SK-N-SH (cell line): ENCODE data around the gene NEDD8. TPM values are rescaled to one million over a fixed set of nuclear protein-coding genes. Genes with fewer than 3 reads are reported as not detected.

ENCODE experiments used
- CTCF ChIA-PET: fragments of 300-600, 350-600 bp; formaldehyde crosslinking; extraction: SDS; loops from one replicate; lab custom pipeline; 2021; lab: Yijun Ruan, JAX
- POLR2A ChIA-PET: fragments of 350-600 bp; sonication (Branson Sonifier 250); formaldehyde crosslinking; extraction: SDS; loops from one replicate; lab custom pipeline; 2020; ENCODE audit warnings: antibody characterized with exemption, inconsistent platforms; lab: Yijun Ruan, JAX
- DNase-seq: peaks from one replicate; pipeline ENCODE4 v3.0.0; 2012
- H2AFZ ChIP-seq: fragments of 200-600 bp; sonication (generic); 2 replicates; pipeline ENCODE4 v1.8.1; 2016; ENCODE audit warnings: antibody characterized with exemption, mild to moderate bottlenecking, low read depth
- H3F3A ChIP-seq: fragments of 200-600 bp; sonication (generic); replicated peaks from 2 replicates; pipeline ENCODE3; 2016; ENCODE audit warnings: antibody characterized with exemption, mild to moderate bottlenecking; ENCODE audit not compliant: insufficient read depth
- H3K27ac ChIP-seq, 2 experiments: fragments of 200-500 bp in 1 of 2; fragments of 200-600 bp in 1 of 2; sonication (Bioruptor generic) in 1 of 2; sonication (generic), shearing (Covaris generic) in 1 of 2; 2 replicates each; pipeline versions ENCODE4 v1.5.1 to v1.6.1; 2014 to 2016; ENCODE audit warnings: low read depth in 2 of 2, inconsistent platforms in 1 of 2, low read length in 1 of 2, mild to moderate bottlenecking in 1 of 2, mixed read lengths in 1 of 2
- H3K27me3 ChIP-seq: fragments of 200-600 bp; sonication (generic), shearing (Covaris generic); 2 replicates; pipeline ENCODE4 v1.6.1; 2016; ENCODE audit warnings: mixed run types; ENCODE audit not compliant: insufficient read depth
- H3K36me3 ChIP-seq, 2 experiments: fragments of 200-500 bp in 1 of 2; fragments of 200-600 bp in 1 of 2; sonication (Bioruptor generic) in 1 of 2; sonication (generic) in 1 of 2; replicated peaks in 1 of 2; 2 replicates each; pipeline versions ENCODE3 to v1.5.1; 2014 to 2016; ENCODE audit warnings: low read length in 1 of 2, mild to moderate bottlenecking in 1 of 2; ENCODE audit not compliant: insufficient read depth in 2 of 2, control insufficient read depth in 1 of 2
- H3K4me1 ChIP-seq, 2 experiments: fragments of 200-500 bp in 1 of 2; fragments of 200-600 bp in 1 of 2; sonication (Bioruptor generic) in 1 of 2; sonication (generic), shearing (Covaris generic) in 1 of 2; 2 replicates each; pipeline versions ENCODE4 v1.5.1 to v1.6.1; 2014 to 2016; ENCODE audit warnings: low read depth in 1 of 2, low read length in 1 of 2, mixed run types in 1 of 2; ENCODE audit not compliant: insufficient read depth in 2 of 2, control insufficient read depth in 1 of 2
- H3K4me2 ChIP-seq: fragments of 200-600 bp; sonication (generic), shearing (Covaris generic); 2 replicates; pipeline ENCODE4 v1.6.1; 2017; ENCODE audit warnings: mixed run types
- H3K4me3 ChIP-seq, 2 experiments: fragments of 200-500 bp in 1 of 2; fragments of 200-600 bp in 1 of 2; sonication (Bioruptor generic) in 1 of 2; sonication (generic), shearing (Covaris generic) in 1 of 2; 2 replicates each; pipeline versions ENCODE4 v1.5.1 to v1.8.1; 2014 to 2016; ENCODE audit warnings: low read depth in 2 of 2, inconsistent platforms in 1 of 2, low read length in 1 of 2, mild to moderate bottlenecking in 1 of 2, mixed read lengths in 1 of 2, moderate library complexity in 1 of 2
- H3K79me2 ChIP-seq: fragments of 200-600 bp; sonication (generic); 2 replicates; pipeline ENCODE4 v1.8.1; 2017; ENCODE audit warnings: mild to moderate bottlenecking; ENCODE audit not compliant: insufficient read depth
- H3K9ac ChIP-seq: fragments of 200-600 bp; sonication (generic); 2 replicates; pipeline ENCODE4 v1.6.1; 2017; ENCODE audit warnings: mixed run types
- H3K9me2 ChIP-seq: fragments of 200-600 bp; sonication (generic); 2 replicates; pipeline ENCODE4 v1.6.1; 2017; ENCODE audit warnings: mixed run types
- H3K9me3 ChIP-seq: fragments of 200-600 bp; sonication (generic); 2 replicates; pipeline ENCODE4 v1.6.1; 2017; ENCODE audit warnings: mixed run types, mild to moderate bottlenecking, moderate library complexity
- H4K20me1 ChIP-seq: fragments of 200-600 bp; sonication (generic); 2 replicates; pipeline ENCODE4 v1.6.1; 2017; ENCODE audit warnings: mild to moderate bottlenecking, mixed run types; ENCODE audit not compliant: insufficient read depth
- EP300 ChIP-seq, 2 experiments: IDR thresholded peaks; 2 replicates each; pipeline versions ENCODE4 v1.4.0 to v1.6.1; 2012; ENCODE audit warnings: borderline replicate concordance in 1 of 2, low read depth in 1 of 2, low read length in 1 of 2
- FOSL2 ChIP-seq: IDR thresholded peaks from 2 replicates; pipeline ENCODE4 v1.4.0; 2012; ENCODE audit warnings: low read depth, mild to moderate bottlenecking, moderate library complexity, borderline replicate concordance
- FOXJ3 ChIP-seq: sonication (generic); formaldehyde crosslinking; IDR thresholded peaks from 2 replicates; pipeline ENCODE4 v1.5.1; 2020; ENCODE audit warnings: mild to moderate bottlenecking, missing genetic modification reagents
- GABPA ChIP-seq: IDR thresholded peaks from 2 replicates; pipeline ENCODE4 v1.4.0; 2012; ENCODE audit warnings: low read depth, mild to moderate bottlenecking
- GATA2 ChIP-seq: sonication (generic); formaldehyde crosslinking; IDR thresholded peaks from 2 replicates; pipeline ENCODE4 v1.5.0; 2020; ENCODE audit warnings: mild to moderate bottlenecking, missing genetic modification reagents
- JUND ChIP-seq: IDR thresholded peaks from 2 replicates; pipeline ENCODE4 v1.4.0; 2012
- NFIC ChIP-seq: IDR thresholded peaks from 2 replicates; pipeline ENCODE4 v1.4.0; 2012; ENCODE audit warnings: borderline replicate concordance
- NRF1 ChIP-seq: IDR thresholded peaks from 2 replicates; pipeline ENCODE4 v1.6.1; 2012; ENCODE audit warnings: low read depth, mild to moderate bottlenecking, low read length
- POLR2AphosphoS5 ChIP-seq: IDR thresholded peaks from 2 replicates; pipeline ENCODE4 v1.6.1; 2012; ENCODE audit warnings: low read depth, low read length
- RAD21 ChIP-seq: IDR thresholded peaks from 2 replicates; pipeline ENCODE4 v1.6.1; 2012; ENCODE audit warnings: mild to moderate bottlenecking, low read length
- RCOR1 ChIP-seq: fragments of 150-350 bp; IDR thresholded peaks from 2 replicates; pipeline ENCODE4 v1.6.1; 2017; ENCODE audit warnings: antibody characterized with exemption, low read length
- RXRA ChIP-seq: IDR thresholded peaks from 2 replicates; pipeline ENCODE4 v1.4.0; 2012; ENCODE audit warnings: low read depth, mild to moderate bottlenecking, borderline replicate concordance
- SIN3A ChIP-seq: IDR thresholded peaks from 2 replicates; pipeline ENCODE4 v1.6.1; 2012; ENCODE audit warnings: low read depth, mild to moderate bottlenecking, low read length, moderate library complexity, borderline replicate concordance
- TCF12 ChIP-seq: IDR thresholded peaks from 2 replicates; pipeline ENCODE4 v1.4.0; 2012
- WGBS: methylation state at CpG from one replicate; pipeline ENCODE4 v1.1.6; 2017; ENCODE audit warnings: low lambda C conversion rate; 5-methylcytosine and 5-hydroxymethylcytosine counted together
- polyA plus RNA-seq, 3 experiments: library from polyadenylated mRNA; depleted of rRNA; stranded (reverse); fragments of >200 nt; gene quantifications; 2 replicates each; pipeline ENCODE4 v1.2.3, GENCODE V29; 2012
- TF ChIP-seq, protein P1 (sequence below): fragments of 150-350 bp; IDR thresholded peaks from 2 replicates; pipeline ENCODE4 v1.6.1; 2017; ENCODE audit warnings: antibody characterized with exemption, low read length, low read depth, borderline replicate concordance
- TF ChIP-seq, protein P2 (sequence below): IDR thresholded peaks from 2 replicates; pipeline ENCODE4 v1.4.0; 2012; ENCODE audit warnings: low read depth, borderline replicate concordance
- TF ChIP-seq, protein P3 (sequence below): IDR thresholded peaks from 2 replicates; pipeline ENCODE4; 2012
- TF ChIP-seq, protein P4 (sequence below): IDR thresholded peaks from 2 replicates; pipeline ENCODE4 v1.6.1; 2012; ENCODE audit warnings: mild to moderate bottlenecking, low read depth, low read length, moderate library complexity
- TF ChIP-seq, protein P5 (sequence below): IDR thresholded peaks from 2 replicates; pipeline ENCODE4 v1.4.0; 2012; ENCODE audit warnings: low read depth
- TF ChIP-seq, protein P6 (sequence below): IDR thresholded peaks from 2 replicates; pipeline ENCODE4 v1.4.0; 2012; ENCODE audit warnings: low read depth, borderline replicate concordance

The NEDD8 gene
- polyA plus RNA-seq, 1 of the 3 experiments (the other 2 are of a cell fraction), result 534 TPM

DNA sequence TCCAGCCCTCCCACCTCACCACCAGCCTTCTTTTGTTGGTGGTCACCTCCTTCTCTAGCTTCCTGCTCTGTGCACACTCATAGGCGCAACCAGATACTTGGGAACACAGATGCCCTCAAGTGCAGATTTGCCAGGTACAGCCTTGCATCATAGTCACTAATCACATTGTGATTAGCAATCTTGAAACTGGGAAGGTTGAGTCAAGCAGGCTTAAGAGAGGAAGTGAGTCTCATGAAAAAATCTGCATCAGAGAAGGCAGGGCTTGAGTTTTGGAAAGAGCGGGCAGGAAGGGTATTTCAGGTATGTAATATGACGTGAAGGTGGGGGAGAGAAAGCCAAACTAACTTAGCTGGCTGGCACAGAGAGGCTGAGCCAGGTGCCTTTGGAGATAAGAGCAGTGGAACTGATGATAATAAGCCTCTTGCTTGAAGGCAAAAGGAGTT is 42.0 kb upstream of the NEDD8 start:
- H3F3A ChIP-seq, result no peaks in the 10 kb centered on the region
- TF ChIP-seq, protein P1, sequence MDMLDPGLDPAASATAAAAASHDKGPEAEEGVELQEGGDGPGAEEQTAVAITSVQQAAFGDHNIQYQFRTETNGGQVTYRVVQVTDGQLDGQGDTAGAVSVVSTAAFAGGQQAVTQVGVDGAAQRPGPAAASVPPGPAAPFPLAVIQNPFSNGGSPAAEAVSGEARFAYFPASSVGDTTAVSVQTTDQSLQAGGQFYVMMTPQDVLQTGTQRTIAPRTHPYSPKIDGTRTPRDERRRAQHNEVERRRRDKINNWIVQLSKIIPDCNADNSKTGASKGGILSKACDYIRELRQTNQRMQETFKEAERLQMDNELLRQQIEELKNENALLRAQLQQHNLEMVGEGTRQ, result no peak
- TF ChIP-seq GABPA (no peak), TCF12 (no peak), FOXJ3 (CRISPR knock-in tag) (no peak), JUND (no peak), FOSL2 (no peak), RXRA (no peak), POLR2AphosphoS5 (no peak), NRF1 (no peak), RCOR1 (no peak), EP300 (IDR thresholded peaks at IDR 0.05; ENCODE audit: borderline replicate concordance in 1 of 2, low read depth in 1 of 2, low read length in 1 of 2) (no peak), GATA2 (CRISPR knock-in tag) (no peak), RAD21 (no peak), NFIC (no peak), SIN3A (no peak)
- TF ChIP-seq, protein P2, sequence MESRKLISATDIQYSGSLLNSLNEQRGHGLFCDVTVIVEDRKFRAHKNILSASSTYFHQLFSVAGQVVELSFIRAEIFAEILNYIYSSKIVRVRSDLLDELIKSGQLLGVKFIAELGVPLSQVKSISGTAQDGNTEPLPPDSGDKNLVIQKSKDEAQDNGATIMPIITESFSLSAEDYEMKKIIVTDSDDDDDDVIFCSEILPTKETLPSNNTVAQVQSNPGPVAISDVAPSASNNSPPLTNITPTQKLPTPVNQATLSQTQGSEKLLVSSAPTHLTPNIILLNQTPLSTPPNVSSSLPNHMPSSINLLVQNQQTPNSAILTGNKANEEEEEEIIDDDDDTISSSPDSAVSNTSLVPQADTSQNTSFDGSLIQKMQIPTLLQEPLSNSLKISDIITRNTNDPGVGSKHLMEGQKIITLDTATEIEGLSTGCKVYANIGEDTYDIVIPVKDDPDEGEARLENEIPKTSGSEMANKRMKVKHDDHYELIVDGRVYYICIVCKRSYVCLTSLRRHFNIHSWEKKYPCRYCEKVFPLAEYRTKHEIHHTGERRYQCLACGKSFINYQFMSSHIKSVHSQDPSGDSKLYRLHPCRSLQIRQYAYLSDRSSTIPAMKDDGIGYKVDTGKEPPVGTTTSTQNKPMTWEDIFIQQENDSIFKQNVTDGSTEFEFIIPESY, result no peak
- TF ChIP-seq, protein P3, sequence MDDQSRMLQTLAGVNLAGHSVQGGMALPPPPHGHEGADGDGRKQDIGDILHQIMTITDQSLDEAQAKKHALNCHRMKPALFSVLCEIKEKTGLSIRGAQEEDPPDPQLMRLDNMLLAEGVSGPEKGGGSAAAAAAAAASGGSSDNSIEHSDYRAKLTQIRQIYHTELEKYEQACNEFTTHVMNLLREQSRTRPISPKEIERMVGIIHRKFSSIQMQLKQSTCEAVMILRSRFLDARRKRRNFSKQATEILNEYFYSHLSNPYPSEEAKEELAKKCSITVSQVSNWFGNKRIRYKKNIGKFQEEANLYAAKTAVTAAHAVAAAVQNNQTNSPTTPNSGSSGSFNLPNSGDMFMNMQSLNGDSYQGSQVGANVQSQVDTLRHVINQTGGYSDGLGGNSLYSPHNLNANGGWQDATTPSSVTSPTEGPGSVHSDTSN, result no peak
- TF ChIP-seq, protein P4, sequence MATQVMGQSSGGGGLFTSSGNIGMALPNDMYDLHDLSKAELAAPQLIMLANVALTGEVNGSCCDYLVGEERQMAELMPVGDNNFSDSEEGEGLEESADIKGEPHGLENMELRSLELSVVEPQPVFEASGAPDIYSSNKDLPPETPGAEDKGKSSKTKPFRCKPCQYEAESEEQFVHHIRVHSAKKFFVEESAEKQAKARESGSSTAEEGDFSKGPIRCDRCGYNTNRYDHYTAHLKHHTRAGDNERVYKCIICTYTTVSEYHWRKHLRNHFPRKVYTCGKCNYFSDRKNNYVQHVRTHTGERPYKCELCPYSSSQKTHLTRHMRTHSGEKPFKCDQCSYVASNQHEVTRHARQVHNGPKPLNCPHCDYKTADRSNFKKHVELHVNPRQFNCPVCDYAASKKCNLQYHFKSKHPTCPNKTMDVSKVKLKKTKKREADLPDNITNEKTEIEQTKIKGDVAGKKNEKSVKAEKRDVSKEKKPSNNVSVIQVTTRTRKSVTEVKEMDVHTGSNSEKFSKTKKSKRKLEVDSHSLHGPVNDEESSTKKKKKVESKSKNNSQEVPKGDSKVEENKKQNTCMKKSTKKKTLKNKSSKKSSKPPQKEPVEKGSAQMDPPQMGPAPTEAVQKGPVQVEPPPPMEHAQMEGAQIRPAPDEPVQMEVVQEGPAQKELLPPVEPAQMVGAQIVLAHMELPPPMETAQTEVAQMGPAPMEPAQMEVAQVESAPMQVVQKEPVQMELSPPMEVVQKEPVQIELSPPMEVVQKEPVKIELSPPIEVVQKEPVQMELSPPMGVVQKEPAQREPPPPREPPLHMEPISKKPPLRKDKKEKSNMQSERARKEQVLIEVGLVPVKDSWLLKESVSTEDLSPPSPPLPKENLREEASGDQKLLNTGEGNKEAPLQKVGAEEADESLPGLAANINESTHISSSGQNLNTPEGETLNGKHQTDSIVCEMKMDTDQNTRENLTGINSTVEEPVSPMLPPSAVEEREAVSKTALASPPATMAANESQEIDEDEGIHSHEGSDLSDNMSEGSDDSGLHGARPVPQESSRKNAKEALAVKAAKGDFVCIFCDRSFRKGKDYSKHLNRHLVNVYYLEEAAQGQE, result no peak
- TF ChIP-seq, protein P5, sequence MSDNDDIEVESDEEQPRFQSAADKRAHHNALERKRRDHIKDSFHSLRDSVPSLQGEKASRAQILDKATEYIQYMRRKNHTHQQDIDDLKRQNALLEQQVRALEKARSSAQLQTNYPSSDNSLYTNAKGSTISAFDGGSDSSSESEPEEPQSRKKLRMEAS, result no peak
- TF ChIP-seq, protein P6, sequence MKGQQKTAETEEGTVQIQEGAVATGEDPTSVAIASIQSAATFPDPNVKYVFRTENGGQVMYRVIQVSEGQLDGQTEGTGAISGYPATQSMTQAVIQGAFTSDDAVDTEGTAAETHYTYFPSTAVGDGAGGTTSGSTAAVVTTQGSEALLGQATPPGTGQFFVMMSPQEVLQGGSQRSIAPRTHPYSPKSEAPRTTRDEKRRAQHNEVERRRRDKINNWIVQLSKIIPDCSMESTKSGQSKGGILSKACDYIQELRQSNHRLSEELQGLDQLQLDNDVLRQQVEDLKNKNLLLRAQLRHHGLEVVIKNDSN, result no peak
- POLR2A ChIA-PET, result interaction anchor here (0.6 kb wide), 1 partner anchor 35 kb away, joined by 5 read pairs; no protein-coding TSS in a partner anchor
- no peak overlapping the region for H3K27ac ChIP-seq
- H3K9me2 ChIP-seq, result no peaks in the 10 kb centered on the region
- CTCF ChIA-PET, result interaction anchor here (1.0 to 3.0 kb wide), 3 partner anchors 22 to 31 kb away, joined by 6 to 14 read pairs (median 11); partner anchors contain the start of gene TINF2
- WGBS, result 97% methylated on average over 3 of the region's 3 CpGs
- H3K9me3 ChIP-seq, result no peaks in the 10 kb centered on the region
- H3K9ac ChIP-seq, result no peak overlapping the region
- no peak overlapping the region for H2AFZ ChIP-seq
- H3K36me3 ChIP-seq, result peaks cover 0 to 3% of the 10 kb centered on the region in 2 experiments
- H3K4me2 ChIP-seq, result no peak overlapping the region
- H4K20me1 ChIP-seq, result no peaks in the 10 kb centered on the region
- peaks cover 6 to 12% of the 10 kb centered on the region in 2 experiments; a peak in 2 of 4 replicates for H3K4me1 ChIP-seq
- DNase-seq, result no peak
- no peaks in the 10 kb centered on the region for H3K27me3 ChIP-seq
- H3K79me2 ChIP-seq, result no peaks in the 10 kb centered on the region; the same call in 1 of the 2 replicates
- H3K4me3 ChIP-seq, result no peak overlapping the region
